GM18508 (cell line): Measurements from ENCODE around the gene ZFP36L1.

Source experiments
- ATAC-seq: cut with Tn5 transposase; IDR thresholded peaks from one replicate; pipeline ENCODE4 v1.9.1; 2021; ENCODE audit warnings: moderate number of reproducible peaks; ENCODE audit not compliant: insufficient read depth, unreplicated experiment

The ZFP36L1 gene

DNA sequence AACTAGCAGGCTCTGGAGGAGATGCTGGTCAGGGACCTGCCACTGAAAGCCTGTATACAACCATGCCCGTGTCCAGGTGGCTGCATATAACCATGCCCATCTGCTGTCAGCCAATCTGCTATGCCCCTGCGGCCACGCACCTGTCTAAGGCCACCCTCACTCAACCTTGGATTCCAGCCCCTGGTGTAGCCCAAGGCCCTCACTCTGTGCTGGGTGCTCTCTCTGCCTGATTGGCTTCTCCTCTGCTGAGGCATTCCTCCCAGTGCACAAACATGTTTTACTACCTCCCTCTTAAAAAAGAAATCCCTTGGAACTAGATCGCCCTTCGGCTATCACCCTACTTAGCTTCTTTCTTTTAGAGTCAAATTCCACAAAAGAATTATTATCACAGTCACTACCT, 45.5 kb downstream of the ZFP36L1 start:
- no peak for ATAC-seq

DNA sequence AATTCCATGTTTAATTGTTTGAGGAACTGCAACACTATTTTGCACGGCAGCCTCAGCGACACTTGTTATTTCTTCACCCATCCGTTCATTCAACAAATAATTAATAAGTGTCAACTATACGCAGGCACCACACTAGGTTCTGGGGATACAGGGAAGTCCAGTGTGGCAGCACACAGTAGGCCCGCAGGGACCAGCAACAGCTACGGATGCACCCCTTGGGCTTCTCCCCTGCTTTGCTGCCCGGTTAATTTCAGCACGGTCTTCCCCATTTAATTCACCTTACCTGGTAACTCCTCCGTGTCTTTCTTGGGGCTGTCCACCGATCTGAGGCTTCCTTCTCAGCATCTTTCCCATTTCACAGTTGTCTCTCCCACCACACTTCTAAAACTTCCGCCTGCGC, 48.3 kb downstream of the ZFP36L1 start:
- no peak for ATAC-seq

DNA sequence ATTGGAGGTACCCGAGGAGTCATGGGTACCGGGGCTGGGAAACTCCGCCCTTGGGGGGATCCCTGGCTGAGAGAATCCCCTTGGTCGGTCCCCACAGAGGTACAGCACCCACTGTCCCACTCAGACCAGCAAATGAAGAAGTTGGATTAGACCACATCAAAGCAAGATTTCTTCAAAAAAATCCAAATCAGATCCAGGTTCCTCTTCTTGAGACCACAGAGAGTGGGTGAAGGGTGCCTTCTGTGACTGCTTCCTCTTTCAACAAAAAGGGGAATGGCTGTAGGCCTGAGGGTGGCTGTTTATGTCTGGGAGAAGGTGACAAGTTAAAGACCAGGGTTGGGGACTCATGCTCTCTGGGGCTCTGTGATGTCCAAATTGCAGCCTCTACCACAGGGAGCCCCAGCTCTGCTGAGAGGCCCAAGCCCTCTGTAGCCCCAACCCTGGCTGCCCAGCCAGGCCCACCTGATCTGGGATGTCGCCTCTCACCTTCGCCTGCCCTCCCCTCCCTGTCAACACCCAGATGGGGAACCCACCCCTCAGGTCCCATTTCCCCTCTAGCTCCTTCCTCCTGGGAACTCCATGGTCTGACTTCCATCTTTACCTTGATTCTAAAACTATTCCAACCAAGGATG, 50.9 kb downstream of the ZFP36L1 start:
- peak; percentile 59 for ATAC-seq

DNA sequence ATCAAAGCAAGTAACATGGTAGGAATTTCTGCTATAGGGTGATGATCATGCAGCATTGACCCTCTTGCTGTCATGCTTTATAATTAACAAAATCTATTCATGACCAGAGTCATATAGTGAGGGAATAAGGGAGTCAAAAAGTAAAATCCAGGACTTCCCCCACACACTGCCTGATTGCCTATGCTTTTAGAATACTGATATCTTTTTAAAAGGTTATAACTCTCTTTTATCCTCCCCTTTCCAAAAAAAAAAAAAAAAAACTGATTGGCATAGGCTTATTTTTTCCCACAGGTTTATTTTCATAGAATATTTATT, 51.4 kb downstream of the ZFP36L1 start:
- peak; percentile 19 for ATAC-seq

DNA sequence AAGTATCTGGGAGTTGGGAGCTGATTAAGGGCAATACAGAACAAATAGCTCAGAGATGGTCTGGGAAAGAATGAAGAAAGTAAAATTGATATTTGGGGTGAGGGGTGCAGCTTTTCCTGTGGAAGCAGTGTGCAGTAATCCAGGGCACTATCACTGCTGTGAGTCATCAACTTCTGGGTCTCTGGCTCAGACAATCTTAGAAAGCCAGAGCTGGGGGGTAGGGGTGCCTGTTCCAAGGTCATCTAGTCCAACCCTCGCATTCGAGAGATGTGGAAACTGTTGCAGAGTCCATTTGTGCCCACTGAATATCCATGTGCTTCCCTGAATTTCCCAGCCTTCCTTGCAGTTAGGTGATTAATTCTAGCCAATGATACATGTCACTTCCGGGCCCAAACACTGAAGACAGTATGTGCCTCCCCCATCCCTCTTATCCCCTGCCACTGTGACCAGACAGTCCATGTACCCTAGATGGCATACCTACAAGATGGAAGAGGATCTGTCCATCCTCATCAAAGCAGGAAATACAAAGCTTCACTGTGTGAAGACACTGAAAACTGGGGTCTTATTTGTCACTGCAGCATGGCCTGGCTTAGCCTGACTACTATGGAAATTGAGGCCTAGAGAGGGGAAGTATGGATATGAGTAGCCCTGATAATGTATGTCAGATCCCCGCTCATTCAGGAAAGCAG, 51.9 kb downstream of the ZFP36L1 start:
- no peak for ATAC-seq

DNA sequence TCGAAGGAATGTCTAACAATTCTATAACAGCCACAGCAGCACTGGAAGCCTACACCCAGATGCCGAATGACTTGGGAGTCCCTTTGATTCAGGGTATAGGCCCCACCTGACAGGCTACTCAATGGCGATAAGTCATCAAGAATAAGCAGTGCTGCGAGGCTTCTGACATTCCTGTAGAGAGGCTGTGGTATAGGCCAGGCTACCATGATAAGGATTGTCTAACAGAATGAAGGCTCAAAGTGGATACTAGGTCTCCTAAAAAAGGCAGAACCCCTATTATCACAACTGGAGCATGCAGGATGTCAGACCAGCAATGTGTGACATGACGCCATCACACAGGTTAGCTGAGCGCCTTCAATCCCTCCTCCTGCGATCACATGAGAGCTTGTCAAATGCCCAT, 53.2 kb downstream of the ZFP36L1 start:
- ATAC-seq, result no peak

DNA sequence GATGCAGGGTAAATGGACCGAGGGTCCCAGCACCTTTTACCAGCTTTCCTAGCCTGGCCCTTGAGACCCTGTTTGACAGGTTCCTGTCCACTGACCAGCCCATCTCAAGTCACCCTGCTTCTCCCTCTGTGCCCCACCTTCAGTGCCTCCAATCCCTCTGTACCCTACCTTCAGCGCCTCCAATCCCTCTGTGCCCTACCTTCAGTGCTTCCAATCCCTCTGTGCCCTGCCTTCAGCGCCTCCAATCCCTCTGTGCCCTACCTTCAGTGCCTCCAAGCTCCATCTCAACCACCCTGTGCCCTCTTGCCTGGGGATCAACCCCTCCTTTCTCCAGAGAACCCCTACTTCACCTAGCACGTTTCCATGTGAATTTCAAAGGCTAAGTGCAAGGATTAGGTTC, 54.3 kb downstream of the ZFP36L1 start:
- ATAC-seq, result no peak
